ENCODE results near the gene C3orf33. TPM values are rescaled to one million over a fixed set of nuclear protein-coding genes. Genes with fewer than 3 reads are reported as not detected.

The C3orf33 gene
- total and polyA plus RNA-seq, 2 of the 8 experiments (the other 6 are each of a cell fraction or from before 2014, with no cell fraction given): 3.4 to 4.5 TPM

DNA sequence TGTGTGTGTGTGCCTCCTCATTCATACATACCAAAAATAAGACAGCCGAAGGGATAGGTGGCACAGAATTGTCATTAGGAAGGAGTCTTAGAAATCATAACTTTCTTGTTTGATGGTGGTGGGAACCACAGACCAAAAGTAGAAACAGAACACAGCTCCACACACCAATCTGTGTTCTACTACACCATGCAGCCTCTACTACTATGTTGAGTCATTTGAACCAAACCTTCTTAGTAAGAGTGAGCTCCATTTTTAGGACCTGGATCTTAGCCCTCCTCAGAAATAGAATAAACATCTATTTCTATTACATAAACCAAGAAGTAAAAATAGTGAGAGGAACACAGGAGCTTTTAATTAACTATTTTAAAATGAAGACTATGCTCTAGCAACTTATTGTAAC lies 33.3 kb downstream of the C3orf33 start:
- no peak overlapping the region for H2BK15ac ChIP-seq (ENCODE audit: low read length)
- H3K23me2 ChIP-seq (ENCODE audit: low read depth, low read length): no peaks in the 10 kb centered on the region
- no peak overlapping the region for H3K18ac ChIP-seq (ENCODE audit: extremely low read depth, low read length)
- ChIA-PET CTCF (ENCODE audit: partially characterized antibody) (interaction anchor here (1.2 kb wide), 1 partner anchor 33 kb away, joined by 6 read pairs; the partner anchor contains the start of gene C3orf33), POLR2A (ENCODE audit: partially characterized antibody) (no interaction called here)
- no peak overlapping the region for H3K27ac ChIP-seq (ENCODE audit: low read depth, low read length)
- DNase-seq (ENCODE audit: low read depth in 1 of 2, low spot score in 2 of 2): no peak
- no peak overlapping the region for H2BK12ac ChIP-seq (ENCODE audit: low read depth, low read length)
- no peak overlapping the region for H2BK5ac ChIP-seq (ENCODE audit: low read depth, low read length)
- H3K79me1 ChIP-seq (ENCODE audit: low read depth, low read length): no peaks in the 10 kb centered on the region
- H3K14ac ChIP-seq (ENCODE audit: insufficient read length): no peak overlapping the region
- peaks cover 2 to 5% (median 4%) of the 10 kb centered on the region in 4 experiments; a peak in 5 of 7 replicates for H3K4me1 ChIP-seq (replicated peaks in 1 of 4; ENCODE audit: control insufficient read depth in 3 of 4, insufficient read depth in 4 of 4, low read length in 3 of 4)
- no peak overlapping the region for H4K8ac ChIP-seq (ENCODE audit: extremely low read depth, insufficient read depth, low read length)
- no peak overlapping the region for H3K4me3 ChIP-seq (ENCODE audit: extremely low read depth in 1 of 4, insufficient read depth in 2 of 4, low read depth in 3 of 4, low read length in 4 of 4)
- H4K5ac ChIP-seq (ENCODE audit: insufficient read length, low read depth, low read length): no peak overlapping the region
- no peak for FAIRE-seq
- H3K4ac ChIP-seq (replicated peaks; ENCODE audit: insufficient read length, low read depth, low read length): no peak overlapping the region
- H3K27me3 ChIP-seq (replicated peaks in 1 of 4; ENCODE audit: control insufficient read depth in 3 of 4, extremely low read depth in 1 of 4, insufficient read depth in 3 of 4, low read length in 3 of 4): no peaks in the 10 kb centered on the region
- H3K9me3 ChIP-seq (ENCODE audit: insufficient read depth in 2 of 2, low read depth in 1 of 2, low read length in 1 of 2): no peaks in the 10 kb centered on the region
- no peak overlapping the region for H2BK120ac ChIP-seq (replicated peaks; ENCODE audit: low read depth, low read length)
- no peaks in the 10 kb centered on the region for H3K79me2 ChIP-seq (ENCODE audit: control insufficient read depth in 1 of 2, insufficient read depth in 2 of 2, low read length in 2 of 2)
- H2AK5ac ChIP-seq (ENCODE audit: low read depth, low read length): no peak overlapping the region
- no peak overlapping the region for H4K91ac ChIP-seq (replicated peaks; ENCODE audit: insufficient read length, low read length)
- no peak overlapping the region for H3K4me2 ChIP-seq (ENCODE audit: insufficient read depth in 1 of 2, low read depth in 2 of 2, low read length in 2 of 2)
- H4K20me1 ChIP-seq (replicated peaks in 1 of 2; ENCODE audit: control insufficient read depth in 1 of 2, insufficient read depth in 2 of 2, low read length in 2 of 2): no peaks in the 10 kb centered on the region
- H2BK20ac ChIP-seq (ENCODE audit: low read length): no peak overlapping the region
- 94% methylated on average over 1 of the region's 1 CpG; no CpG with 5 or more reads in 1 of the 2 experiments for WGBS, 2 experiments (ENCODE audit: extremely low coverage in 1 of 2, insufficient coverage in 1 of 2, insufficient read length in 1 of 2, insufficient replicate concordance in 2 of 2, low coverage in 1 of 2, low lambda C conversion rate in 2 of 2, missing lambda C conversion rate in 1 of 2)
- no peak overlapping the region for H3K56ac ChIP-seq (replicated peaks; ENCODE audit: insufficient read length, low read depth, low read length)
- H3K9ac ChIP-seq (replicated peaks in 1 of 4; ENCODE audit: extremely low read depth in 1 of 4, low read depth in 3 of 4, low read length in 3 of 4): no peak overlapping the region
- no peak overlapping the region for H2AFZ ChIP-seq (ENCODE audit: low read length)
- H3K23ac ChIP-seq (ENCODE audit: insufficient read length): no peak overlapping the region
- H3K36me3 ChIP-seq (ENCODE audit: control insufficient read depth in 2 of 4, insufficient read depth in 4 of 4, low read length in 3 of 4): peaks cover 0 to 4% (median 0%) of the 10 kb centered on the region in 4 experiments; a peak in 1 of 8 replicates
- no peak for TF ChIP-seq RFX5 (IDR thresholded peaks at IDR 0.05; ENCODE audit: borderline replicate concordance, low read depth, low read length)

Data from H1 (cell line).